Measurements from ENCODE around the gene C10orf71. TPM values are rescaled to one million over a fixed set of nuclear protein-coding genes. Genes with fewer than 3 reads are reported as not detected.

C10orf71 gene
- polyA plus RNA-seq, 1 of the 3 experiments (the other 2 are of a cell fraction) = not detected

DNA sequence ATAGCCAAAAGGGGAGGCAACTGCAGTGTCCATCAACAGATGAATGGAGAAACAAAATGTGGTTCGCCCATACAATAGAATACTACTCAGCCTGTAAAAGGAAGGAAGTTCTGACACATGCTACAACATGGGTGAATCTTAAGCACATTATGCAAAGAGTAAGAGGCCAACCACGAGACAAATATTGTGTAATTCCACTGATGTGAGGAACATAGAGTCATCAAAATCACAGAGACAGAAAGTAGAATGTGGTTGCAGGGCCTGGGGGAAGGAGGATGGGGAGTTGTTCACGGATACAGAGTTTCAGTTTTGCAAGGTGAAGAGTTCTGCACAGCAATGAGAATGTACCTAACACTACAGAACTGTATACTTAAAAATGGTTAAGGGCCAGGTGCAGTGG lies 13.7 kb upstream of the C10orf71 start:
- Histone ChIP-seq H3K9me2 (no peaks in the 10 kb centered on the region), H4K20me1 (ENCODE audit: insufficient read depth) (no peaks in the 10 kb centered on the region), H2AFZ (ENCODE audit: low read depth) (no peak overlapping the region), H3K36me3 (replicated peaks in 1 of 2; ENCODE audit: control insufficient read depth in 1 of 2, insufficient read depth in 2 of 2, low read length in 1 of 2) (no peaks in the 10 kb centered on the region), H3K79me2 (ENCODE audit: insufficient read depth) (no peaks in the 10 kb centered on the region), H3K4me3 (ENCODE audit: low read depth in 2 of 2, low read length in 1 of 2) (no peak overlapping the region), H3K4me1 (ENCODE audit: control insufficient read depth in 1 of 2, insufficient read depth in 2 of 2, low read depth in 1 of 2, low read length in 1 of 2) (peaks cover 0 to 42% of the 10 kb centered on the region in 2 experiments; a peak in 2 of 4 replicates), H3K27ac (ENCODE audit: low read depth in 2 of 2, low read length in 1 of 2) (no peak overlapping the region), H3K9ac (no peak overlapping the region), H3K4me2 (no peak overlapping the region), H3F3A (replicated peaks; ENCODE audit: insufficient read depth) (no peaks in the 10 kb centered on the region), H3K27me3 (ENCODE audit: insufficient read depth) (no peaks in the 10 kb centered on the region), H3K9me3 (no peaks in the 10 kb centered on the region)
- no peak for DNase-seq
- TF ChIP-seq, protein P1, sequence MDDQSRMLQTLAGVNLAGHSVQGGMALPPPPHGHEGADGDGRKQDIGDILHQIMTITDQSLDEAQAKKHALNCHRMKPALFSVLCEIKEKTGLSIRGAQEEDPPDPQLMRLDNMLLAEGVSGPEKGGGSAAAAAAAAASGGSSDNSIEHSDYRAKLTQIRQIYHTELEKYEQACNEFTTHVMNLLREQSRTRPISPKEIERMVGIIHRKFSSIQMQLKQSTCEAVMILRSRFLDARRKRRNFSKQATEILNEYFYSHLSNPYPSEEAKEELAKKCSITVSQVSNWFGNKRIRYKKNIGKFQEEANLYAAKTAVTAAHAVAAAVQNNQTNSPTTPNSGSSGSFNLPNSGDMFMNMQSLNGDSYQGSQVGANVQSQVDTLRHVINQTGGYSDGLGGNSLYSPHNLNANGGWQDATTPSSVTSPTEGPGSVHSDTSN (IDR thresholded peaks at IDR 0.05) = no peak
- TF ChIP-seq YY1 (IDR thresholded peaks at IDR 0.05; ENCODE audit: low read depth) (no peak), TEAD4 (IDR thresholded peaks at IDR 0.05; ENCODE audit: borderline replicate concordance, insufficient read depth) (no peak), USF1 (IDR thresholded peaks at IDR 0.05; ENCODE audit: borderline replicate concordance, low read depth) (no peak), CHD2 (IDR thresholded peaks at IDR 0.05; ENCODE audit: low read length, partially characterized antibody) (no peak), JUND (IDR thresholded peaks at IDR 0.05) (no peak), FOXJ3 (CRISPR knock-in tag; IDR thresholded peaks at IDR 0.05) (no peak), RXRA (IDR thresholded peaks at IDR 0.05; ENCODE audit: borderline replicate concordance, low read depth) (no peak), FOXM1 (IDR thresholded peaks at IDR 0.05; ENCODE audit: low read depth) (no peak)
- TF ChIP-seq, protein P2, sequence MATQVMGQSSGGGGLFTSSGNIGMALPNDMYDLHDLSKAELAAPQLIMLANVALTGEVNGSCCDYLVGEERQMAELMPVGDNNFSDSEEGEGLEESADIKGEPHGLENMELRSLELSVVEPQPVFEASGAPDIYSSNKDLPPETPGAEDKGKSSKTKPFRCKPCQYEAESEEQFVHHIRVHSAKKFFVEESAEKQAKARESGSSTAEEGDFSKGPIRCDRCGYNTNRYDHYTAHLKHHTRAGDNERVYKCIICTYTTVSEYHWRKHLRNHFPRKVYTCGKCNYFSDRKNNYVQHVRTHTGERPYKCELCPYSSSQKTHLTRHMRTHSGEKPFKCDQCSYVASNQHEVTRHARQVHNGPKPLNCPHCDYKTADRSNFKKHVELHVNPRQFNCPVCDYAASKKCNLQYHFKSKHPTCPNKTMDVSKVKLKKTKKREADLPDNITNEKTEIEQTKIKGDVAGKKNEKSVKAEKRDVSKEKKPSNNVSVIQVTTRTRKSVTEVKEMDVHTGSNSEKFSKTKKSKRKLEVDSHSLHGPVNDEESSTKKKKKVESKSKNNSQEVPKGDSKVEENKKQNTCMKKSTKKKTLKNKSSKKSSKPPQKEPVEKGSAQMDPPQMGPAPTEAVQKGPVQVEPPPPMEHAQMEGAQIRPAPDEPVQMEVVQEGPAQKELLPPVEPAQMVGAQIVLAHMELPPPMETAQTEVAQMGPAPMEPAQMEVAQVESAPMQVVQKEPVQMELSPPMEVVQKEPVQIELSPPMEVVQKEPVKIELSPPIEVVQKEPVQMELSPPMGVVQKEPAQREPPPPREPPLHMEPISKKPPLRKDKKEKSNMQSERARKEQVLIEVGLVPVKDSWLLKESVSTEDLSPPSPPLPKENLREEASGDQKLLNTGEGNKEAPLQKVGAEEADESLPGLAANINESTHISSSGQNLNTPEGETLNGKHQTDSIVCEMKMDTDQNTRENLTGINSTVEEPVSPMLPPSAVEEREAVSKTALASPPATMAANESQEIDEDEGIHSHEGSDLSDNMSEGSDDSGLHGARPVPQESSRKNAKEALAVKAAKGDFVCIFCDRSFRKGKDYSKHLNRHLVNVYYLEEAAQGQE (IDR thresholded peaks at IDR 0.05; ENCODE audit: low read depth, low read length) = no peak
- TF ChIP-seq, protein P3, sequence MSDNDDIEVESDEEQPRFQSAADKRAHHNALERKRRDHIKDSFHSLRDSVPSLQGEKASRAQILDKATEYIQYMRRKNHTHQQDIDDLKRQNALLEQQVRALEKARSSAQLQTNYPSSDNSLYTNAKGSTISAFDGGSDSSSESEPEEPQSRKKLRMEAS (IDR thresholded peaks at IDR 0.05; ENCODE audit: low read depth) = no peak
- TF ChIP-seq, protein P4, sequence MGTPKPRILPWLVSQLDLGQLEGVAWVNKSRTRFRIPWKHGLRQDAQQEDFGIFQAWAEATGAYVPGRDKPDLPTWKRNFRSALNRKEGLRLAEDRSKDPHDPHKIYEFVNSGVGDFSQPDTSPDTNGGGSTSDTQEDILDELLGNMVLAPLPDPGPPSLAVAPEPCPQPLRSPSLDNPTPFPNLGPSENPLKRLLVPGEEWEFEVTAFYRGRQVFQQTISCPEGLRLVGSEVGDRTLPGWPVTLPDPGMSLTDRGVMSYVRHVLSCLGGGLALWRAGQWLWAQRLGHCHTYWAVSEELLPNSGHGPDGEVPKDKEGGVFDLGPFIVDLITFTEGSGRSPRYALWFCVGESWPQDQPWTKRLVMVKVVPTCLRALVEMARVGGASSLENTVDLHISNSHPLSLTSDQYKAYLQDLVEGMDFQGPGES (IDR thresholded peaks at IDR 0.05; ENCODE audit: low read depth, low read length) = no peak
- ChIA-PET POLR2A (no interaction called here), CTCF (no interaction called here)
- 30% methylated on average over 3 of the region's 3 CpGs for WGBS (ENCODE audit: low lambda C conversion rate)

All from SK-N-SH (cell line).